ENCODE results near the gene PPFIBP2.

Gene PPFIBP2

GRCh38 chr11:7605186-7605943 lies 91.6 kb downstream of the PPFIBP2 start:
- DNase-seq, result no peak

GRCh38 chr11:7606496-7606895 lies 92.7 kb downstream of the PPFIBP2 start:
- DNase-seq, result no peak

GRCh38 chr11:7609015-7609414 lies 95.2 kb downstream of the PPFIBP2 start:
- no peak for DNase-seq

GRCh38 chr11:7609521-7609920 lies 95.7 kb downstream of the PPFIBP2 start:
- DNase-seq, result no peak

- DNase-seq, result no peak
Observed at GRCh38 chr11:7610393-7610792, 96.6 kb downstream of the PPFIBP2 start.

GRCh38 chr11:7611411-7611810 lies 97.6 kb downstream of the PPFIBP2 start:
- no peak for DNase-seq

- DNase-seq, result no peak
Observed at GRCh38 chr11:7612056-7612660, 98.4 kb downstream of the PPFIBP2 start.

GRCh38 chr11:7612661-7613393 lies 99.0 kb downstream of the PPFIBP2 start:
- no peak for DNase-seq

- DNase-seq, result no peak
Observed at GRCh38 chr11:7613394-7613720, 99.6 kb downstream of the PPFIBP2 start.

GRCh38 chr11:7614656-7615055 lies 100.9 kb downstream of the PPFIBP2 start:
- DNase-seq, result no peak

- DNase-seq, result no peak
Observed at GRCh38 chr11:7617032-7617431, 103.2 kb downstream of the PPFIBP2 start.

- DNase-seq, result no peak
Observed at GRCh38 chr11:7619322-7619721, 105.5 kb downstream of the PPFIBP2 start.

- DNase-seq, result no peak
Observed at GRCh38 chr11:7621090-7621489, 107.3 kb downstream of the PPFIBP2 start.

GRCh38 chr11:7621554-7621953 lies 107.8 kb downstream of the PPFIBP2 start:
- no peak for DNase-seq

- DNase-seq, result no peak
Observed at GRCh38 chr11:7622721-7623120, 108.9 kb downstream of the PPFIBP2 start.

- no peak for DNase-seq
Observed at GRCh38 chr11:7628660-7629059, 114.9 kb downstream of the PPFIBP2 start.

GRCh38 chr11:7630002-7630401 lies 116.2 kb downstream of the PPFIBP2 start:
- DNase-seq, result no peak

- DNase-seq, result no peak
Observed at GRCh38 chr11:7632211-7632610, 118.4 kb downstream of the PPFIBP2 start.

- no peak for DNase-seq
Observed at GRCh38 chr11:7635137-7635536, 121.3 kb downstream of the PPFIBP2 start.

GRCh38 chr11:7635708-7636107 lies 121.9 kb downstream of the PPFIBP2 start:
- no peak for DNase-seq

- no peak for DNase-seq
Observed at GRCh38 chr11:7636350-7636749, 122.6 kb downstream of the PPFIBP2 start.

- DNase-seq, result no peak
Observed at GRCh38 chr11:7637447-7638157, 123.8 kb downstream of the PPFIBP2 start.

Measured in activated effector memory CD4-positive, alpha-beta T cell treated with anti-CD3 and anti-CD28 coated beads, Interleukin-2, amount 50 U/mL, for 16 hours (primary cell).